HG03064 (cell line): ENCODE data around the gene RENBP.

ENCODE experiments used
- ATAC-seq: cut with Tn5 transposase; IDR thresholded peaks from one replicate; pipeline ENCODE4 v1.9.1; 2021; ENCODE audit warnings: low read depth; ENCODE audit not compliant: unreplicated experiment

Gene RENBP

GRCh38 chrX:153922932-153923857, 21.2 kb downstream of the RENBP start:
- ATAC-seq: no peak

- ATAC-seq: no peak
These were observed 22.7 kb downstream of the RENBP start for GRCh38 chrX:153921511-153922446.

- ATAC-seq: no peak
These were observed 23.4 kb downstream of the RENBP start for GRCh38 chrX:153921070-153921469.

GRCh38 chrX:153920546-153920945, 23.9 kb downstream of the RENBP start:
- ATAC-seq: no peak

- ATAC-seq: no peak
These were observed 25.2 kb downstream of the RENBP start for GRCh38 chrX:153919281-153919680.

GRCh38 chrX:153917869-153918268, 26.6 kb downstream of the RENBP start:
- no peak for ATAC-seq

- ATAC-seq: no peak
These were observed 30.7 kb downstream of the RENBP start for GRCh38 chrX:153913701-153914100.

GRCh38 chrX:153913211-153913610, 31.2 kb downstream of the RENBP start:
- no peak for ATAC-seq

GRCh38 chrX:153911798-153912197, 32.6 kb downstream of the RENBP start:
- no peak for ATAC-seq

- no peak for ATAC-seq
These were observed 34.0 kb downstream of the RENBP start for GRCh38 chrX:153910446-153910845.

GRCh38 chrX:153909980-153910360, 34.5 kb downstream of the RENBP start:
- ATAC-seq: no peak

GRCh38 chrX:153909024-153909979, 35.1 kb downstream of the RENBP start:
- ATAC-seq: no peak

GRCh38 chrX:153908219-153908860, 36.1 kb downstream of the RENBP start:
- ATAC-seq: no peak

GRCh38 chrX:153907456-153907855, 37.0 kb downstream of the RENBP start:
- no peak for ATAC-seq

GRCh38 chrX:153906126-153906917, 38.1 kb downstream of the RENBP start:
- ATAC-seq: no peak

GRCh38 chrX:153905481-153906095, 38.9 kb downstream of the RENBP start:
- ATAC-seq: no peak

- no peak for ATAC-seq
These were observed 40.2 kb downstream of the RENBP start, which contains the start of gene AVPR2 for GRCh38 chrX:153903991-153904957. Gene AVPR2, plus strand, starts transcription at chrX:153904673. Its CDS starts 473 bp downstream, at chrX:153905146.
